NCI-H226 (cell line): Measurements from ENCODE around the gene EFCAB11.
"Not testable (repeated sequence)": the region's sequence is repeated elsewhere in the genome, so short reads cannot be mapped to it uniquely, and the experiment has no call there.

ENCODE experiments used
- DNase-seq: peaks from one replicate; pipeline ENCODE4 v3.0.0-alpha.2; 2015

EFCAB11 gene

GRCh38 chr14:89909586-89909985 lies 44.9 kb downstream of the EFCAB11 start:
- no peak for DNase-seq

GRCh38 chr14:89908712-89909450 lies 45.6 kb downstream of the EFCAB11 start:
- DNase-seq: no peak

- DNase-seq: no peak
Measured at GRCh38 chr14:89907655-89908054, 46.9 kb downstream of the EFCAB11 start.

- DNase-seq: no peak
Measured at GRCh38 chr14:89906000-89906399, 48.5 kb downstream of the EFCAB11 start.

- no peak for DNase-seq
Measured at GRCh38 chr14:89903340-89903952, 51.1 kb downstream of the EFCAB11 start.

GRCh38 chr14:89902881-89903280 lies 51.6 kb downstream of the EFCAB11 start:
- DNase-seq: no peak

- no peak for DNase-seq
Measured at GRCh38 chr14:89900802-89901201, 53.7 kb downstream of the EFCAB11 start.

GRCh38 chr14:89899917-89900663 lies 54.4 kb downstream of the EFCAB11 start:
- no peak for DNase-seq

GRCh38 chr14:89899291-89899690 lies 55.2 kb downstream of the EFCAB11 start:
- DNase-seq: no peak

GRCh38 chr14:89893388-89893787 lies 61.1 kb downstream of the EFCAB11 start:
- DNase-seq: not testable (repeated sequence)

GRCh38 chr14:89892953-89893352 lies 61.6 kb downstream of the EFCAB11 start:
- DNase-seq: peak; percentile 55

GRCh38 chr14:89891721-89892120 lies 62.8 kb downstream of the EFCAB11 start:
- not testable (repeated sequence) for DNase-seq

- no peak for DNase-seq
Measured at GRCh38 chr14:89891055-89891454, 63.5 kb downstream of the EFCAB11 start.

GRCh38 chr14:89890589-89890988 lies 63.9 kb downstream of the EFCAB11 start:
- DNase-seq: no peak

- no peak for DNase-seq
Measured at GRCh38 chr14:89889626-89890025, 64.9 kb downstream of the EFCAB11 start.

GRCh38 chr14:89884761-89885160 lies 69.8 kb downstream of the EFCAB11 start:
- DNase-seq: no peak

GRCh38 chr14:89881839-89882238 lies 72.7 kb downstream of the EFCAB11 start:
- DNase-seq: no peak

GRCh38 chr14:89874091-89874490 lies 80.4 kb downstream of the EFCAB11 start:
- not testable (repeated sequence) for DNase-seq

GRCh38 chr14:89870316-89870715 lies 84.2 kb downstream of the EFCAB11 start:
- no peak for DNase-seq

- no peak for DNase-seq
Measured at GRCh38 chr14:89869606-89870005, 84.9 kb downstream of the EFCAB11 start.

- DNase-seq: no peak
Measured at GRCh38 chr14:89866458-89866857, 88.1 kb downstream of the EFCAB11 start.

- no peak for DNase-seq
Measured at GRCh38 chr14:89865153-89865552, 89.4 kb downstream of the EFCAB11 start.

- no peak for DNase-seq
Measured at GRCh38 chr14:89862856-89863255, 91.7 kb downstream of the EFCAB11 start.

GRCh38 chr14:89861630-89862029 lies 92.9 kb downstream of the EFCAB11 start:
- DNase-seq: no peak
